Effector CD4-positive, alpha-beta T cell (primary cell): ENCODE data around the gene BTC. TPM values are rescaled to one million over a fixed set of nuclear protein-coding genes. Genes with fewer than 3 reads are reported as not detected.
"Not testable (repeated sequence)": the region's sequence is repeated elsewhere in the genome, so short reads cannot be mapped to it uniquely, and the experiment has no call there.

ENCODE experiments used
- DNase-seq: peaks from one replicate; pipeline ENCODE4 v3.0.0-alpha.2; 2020
- total RNA-seq: gene quantifications from one replicate; lab custom pipeline; 2026; lab: John Stamatoyannopoulos, UW

Gene BTC
- total RNA-seq: not detected

- no peak for DNase-seq
Measured at GRCh38 chr4:74794382-74795010, at the start of gene BTC. BTC (minus strand) TSS chr4:74794523; CDS start chr4:74794325, 198 bp downstream.

- DNase-seq: no peak
Measured at GRCh38 chr4:74840936-74841509, 46.7 kb upstream of the BTC start.

- no peak for DNase-seq
Measured at GRCh38 chr4:74838746-74839370, 44.5 kb upstream of the BTC start.

- DNase-seq: no peak
Measured at GRCh38 chr4:74830928-74831327, 36.6 kb upstream of the BTC start.

- DNase-seq: no peak
Measured at GRCh38 chr4:74823194-74823593, 28.9 kb upstream of the BTC start.

- no peak for DNase-seq
Measured at GRCh38 chr4:74822603-74823002, 28.3 kb upstream of the BTC start.

- no peak for DNase-seq
Measured at GRCh38 chr4:74821541-74821940, 27.2 kb upstream of the BTC start.

GRCh38 chr4:74814052-74814451 is 19.7 kb upstream of the BTC start:
- no peak for DNase-seq

- not testable (repeated sequence) for DNase-seq
Measured at GRCh38 chr4:74812056-74812455, 17.7 kb upstream of the BTC start.

GRCh38 chr4:74805601-74806000 is 11.3 kb upstream of the BTC start:
- no peak for DNase-seq

- DNase-seq: no peak
Measured at GRCh38 chr4:74800310-74800709, 6.0 kb upstream of the BTC start.

- DNase-seq: no peak
Measured at GRCh38 chr4:74796631-74797030, 2.3 kb upstream of the BTC start.

- no peak for DNase-seq
Measured at GRCh38 chr4:74793757-74794381, 454 bp downstream of the BTC start.

- no peak for DNase-seq
Measured at GRCh38 chr4:74790652-74791051, 3.7 kb downstream of the BTC start.

- DNase-seq: no peak
Measured at GRCh38 chr4:74789518-74789917, 4.8 kb downstream of the BTC start.

GRCh38 chr4:74777531-74777930 is 16.8 kb downstream of the BTC start:
- DNase-seq: no peak

- DNase-seq: no peak
Measured at GRCh38 chr4:74772783-74773182, 21.5 kb downstream of the BTC start.

GRCh38 chr4:74772106-74772505 is 22.2 kb downstream of the BTC start:
- DNase-seq: no peak

GRCh38 chr4:74770226-74770910 is 24.0 kb downstream of the BTC start:
- DNase-seq: no peak

- DNase-seq: no peak
Measured at GRCh38 chr4:74768857-74769525, 25.3 kb downstream of the BTC start.

GRCh38 chr4:74764119-74764518 is 30.2 kb downstream of the BTC start:
- DNase-seq: no peak

GRCh38 chr4:74758551-74759145 is 35.7 kb downstream of the BTC start:
- DNase-seq: no peak
